HUES64 (cell line): ENCODE results near the gene KAT2B.

Experiments
- H3K27ac ChIP-seq: 2 replicates; pipeline ENCODE4 v1.7.0; 2013; ENCODE audit warnings: low read depth, low read length, inconsistent platforms
- H3K27me3 ChIP-seq: 2 replicates; pipeline ENCODE4 v1.6.1; 2013; ENCODE audit warnings: mild to moderate bottlenecking, low read length; ENCODE audit not compliant: insufficient read depth
- H3K36me3 ChIP-seq: 2 replicates; pipeline ENCODE4 v1.6.1; 2013; ENCODE audit warnings: mild to moderate bottlenecking, low read length; ENCODE audit not compliant: insufficient read depth
- H3K4me1 ChIP-seq: 2 replicates; pipeline ENCODE4 v1.6.1; 2013; ENCODE audit warnings: mild to moderate bottlenecking, low read length, moderate library complexity; ENCODE audit not compliant: insufficient read depth
- H3K4me3 ChIP-seq: 2 replicates; pipeline ENCODE4 v1.5.1; 2013; ENCODE audit warnings: mild to moderate bottlenecking, low read length, moderate library complexity
- H3K9ac ChIP-seq: 2 replicates; pipeline ENCODE4 v1.6.1; 2013; ENCODE audit warnings: mild to moderate bottlenecking, low read depth, low read length
- H3K9me3 ChIP-seq: 2 replicates; pipeline ENCODE4 v1.6.1; 2013; ENCODE audit warnings: low read depth, low read length; ENCODE audit not compliant: insufficient read depth
- WGBS: fragments of 150-250, 120-280 bp; methylation state at CpG from one replicate; pipeline ENCODE4 v1.1.7; 2013; ENCODE audit warnings: missing lambda C conversion rate; 5-methylcytosine and 5-hydroxymethylcytosine counted together

The KAT2B gene

GRCh38 chr3:20103731-20104130 lies 63.5 kb downstream of the KAT2B start:
- no peaks in the 10 kb centered on the region for H3K4me1 ChIP-seq

GRCh38 chr3:20104167-20104661 lies 64.0 kb downstream of the KAT2B start:
- H3K27ac ChIP-seq = no peak overlapping the region

More at GRCh38 chr3:20103731-20104130, 63.5 kb downstream of the KAT2B start:
- Histone ChIP-seq H3K27ac (no peak overlapping the region), H3K9me3 (no peaks in the 10 kb centered on the region), H3K9ac (no peak overlapping the region), H3K4me3 (no peak overlapping the region), H3K27me3 (no peaks in the 10 kb centered on the region), H3K36me3 (no peaks in the 10 kb centered on the region)
- WGBS = 92% methylated on average over 1 of the region's 1 CpG

GRCh38 chr3:20105513-20106280 lies 65.5 kb downstream of the KAT2B start:
- H3K27me3 ChIP-seq = no peaks in the 10 kb centered on the region
- no peaks in the 10 kb centered on the region for H3K4me1 ChIP-seq
- no peaks in the 10 kb centered on the region for H3K9me3 ChIP-seq
- no peak overlapping the region for H3K9ac ChIP-seq
- H3K4me3 ChIP-seq = no peak overlapping the region
- 72% methylated on average over 7 of the region's 7 CpGs for WGBS
- H3K36me3 ChIP-seq = no peaks in the 10 kb centered on the region
- H3K27ac ChIP-seq = no peak overlapping the region

More at GRCh38 chr3:20104167-20104661, 64.0 kb downstream of the KAT2B start:
- Histone ChIP-seq H3K36me3 (no peaks in the 10 kb centered on the region), H3K27me3 (no peaks in the 10 kb centered on the region), H3K9me3 (no peaks in the 10 kb centered on the region), H3K9ac (no peak overlapping the region), H3K4me3 (no peak overlapping the region), H3K4me1 (no peaks in the 10 kb centered on the region)
- 97% methylated on average over 2 of the region's 5 CpGs for WGBS

- no peak overlapping the region for H3K4me3 ChIP-seq
- no peaks in the 10 kb centered on the region for H3K27me3 ChIP-seq
- H3K9ac ChIP-seq = no peak overlapping the region
- no peak overlapping the region for H3K27ac ChIP-seq
- H3K9me3 ChIP-seq = no peaks in the 10 kb centered on the region
- peaks cover 11% of the 10 kb centered on the region for H3K4me1 ChIP-seq
- no peaks in the 10 kb centered on the region for H3K36me3 ChIP-seq
- 95% methylated on average over 5 of the region's 5 CpGs for WGBS
These were observed 67.5 kb downstream of the KAT2B start for GRCh38 chr3:20107722-20108121.

GRCh38 chr3:20108869-20109268 lies 68.6 kb downstream of the KAT2B start:
- no peaks in the 10 kb centered on the region for H3K27me3 ChIP-seq
- H3K4me1 ChIP-seq = peaks cover 11% of the 10 kb centered on the region
- H3K9me3 ChIP-seq = no peaks in the 10 kb centered on the region
- WGBS = 100% methylated on average over 2 of the region's 2 CpGs
- no peaks in the 10 kb centered on the region for H3K36me3 ChIP-seq
- H3K27ac ChIP-seq = no peak overlapping the region
- no peak overlapping the region for H3K4me3 ChIP-seq
- H3K9ac ChIP-seq = no peak overlapping the region

GRCh38 chr3:20110826-20111225 lies 70.6 kb downstream of the KAT2B start:
- WGBS = 95% methylated on average over 4 of the region's 5 CpGs
- Histone ChIP-seq H3K36me3 (no peaks in the 10 kb centered on the region), H3K27me3 (no peaks in the 10 kb centered on the region)

GRCh38 chr3:20111836-20112235 lies 71.6 kb downstream of the KAT2B start:
- no peaks in the 10 kb centered on the region for H3K36me3 ChIP-seq
- no peak overlapping the region; the same call in 1 of the 2 replicates for H3K27ac ChIP-seq
- 80% methylated on average over 6 of the region's 6 CpGs for WGBS
- H3K4me3 ChIP-seq = no peak overlapping the region
- peaks cover 11% of the 10 kb centered on the region for H3K4me1 ChIP-seq
- H3K27me3 ChIP-seq = no peaks in the 10 kb centered on the region
- H3K9ac ChIP-seq = no peak overlapping the region
- no peaks in the 10 kb centered on the region for H3K9me3 ChIP-seq

More at GRCh38 chr3:20110826-20111225, 70.6 kb downstream of the KAT2B start:
- H3K27ac ChIP-seq = no peak overlapping the region
- H3K9ac ChIP-seq = no peak overlapping the region
- H3K4me1 ChIP-seq = peaks cover 11% of the 10 kb centered on the region
- no peaks in the 10 kb centered on the region for H3K9me3 ChIP-seq
- H3K4me3 ChIP-seq = no peak overlapping the region

- Histone ChIP-seq H3K36me3 (no peaks in the 10 kb centered on the region), H3K9me3 (no peaks in the 10 kb centered on the region), H3K9ac (no peak overlapping the region), H3K4me1 (no peaks in the 10 kb centered on the region), H3K27me3 (no peaks in the 10 kb centered on the region), H3K27ac (no peak overlapping the region), H3K4me3 (no peak overlapping the region)
- WGBS = 98% methylated on average over 2 of the region's 3 CpGs
These were observed 80.8 kb downstream of the KAT2B start for GRCh38 chr3:20121088-20121487.

- Histone ChIP-seq H3K27ac (no peak overlapping the region), H3K27me3 (no peaks in the 10 kb centered on the region), H3K36me3 (no peaks in the 10 kb centered on the region), H3K4me1 (no peaks in the 10 kb centered on the region), H3K4me3 (no peak overlapping the region), H3K9me3 (no peaks in the 10 kb centered on the region), H3K9ac (no peak overlapping the region)
- 92% methylated on average over 1 of the region's 2 CpGs for WGBS
These were observed 82.9 kb downstream of the KAT2B start for GRCh38 chr3:20123131-20123652.

GRCh38 chr3:20125289-20125688 lies 85.0 kb downstream of the KAT2B start:
- no peaks in the 10 kb centered on the region for H3K9me3 ChIP-seq
- 95% methylated on average over 2 of the region's 4 CpGs for WGBS
- no peak overlapping the region for H3K27ac ChIP-seq
- H3K27me3 ChIP-seq = no peaks in the 10 kb centered on the region
- no peak overlapping the region for H3K4me3 ChIP-seq
- no peaks in the 10 kb centered on the region for H3K4me1 ChIP-seq
- no peaks in the 10 kb centered on the region for H3K36me3 ChIP-seq
- no peak overlapping the region for H3K9ac ChIP-seq

GRCh38 chr3:20125897-20126296 lies 85.7 kb downstream of the KAT2B start:
- H3K27ac ChIP-seq = no peak overlapping the region
- H3K9me3 ChIP-seq = no peaks in the 10 kb centered on the region
- H3K9ac ChIP-seq = no peak overlapping the region
- no peaks in the 10 kb centered on the region for H3K27me3 ChIP-seq
- no peaks in the 10 kb centered on the region for H3K4me1 ChIP-seq
- no peaks in the 10 kb centered on the region for H3K36me3 ChIP-seq
- WGBS = 95% methylated on average over 10 of the region's 10 CpGs
- no peak overlapping the region for H3K4me3 ChIP-seq
